GM10266 (cell line): Measurements from ENCODE around the gene MSH3.

Experiments
- DNase-seq: peaks from one replicate; pipeline ENCODE4 v3.0.0; 2012; ENCODE audit errors: extremely low spot score
- TF ChIP-seq, protein P1 (sequence below): IDR thresholded peaks from 2 replicates; pipeline ENCODE4 v1.5.1; 2012; ENCODE audit warnings: mild to moderate bottlenecking, low read depth; ENCODE audit not compliant: control insufficient read depth, insufficient read depth; ENCODE audit errors: missing control alignments

The MSH3 gene

DNA sequence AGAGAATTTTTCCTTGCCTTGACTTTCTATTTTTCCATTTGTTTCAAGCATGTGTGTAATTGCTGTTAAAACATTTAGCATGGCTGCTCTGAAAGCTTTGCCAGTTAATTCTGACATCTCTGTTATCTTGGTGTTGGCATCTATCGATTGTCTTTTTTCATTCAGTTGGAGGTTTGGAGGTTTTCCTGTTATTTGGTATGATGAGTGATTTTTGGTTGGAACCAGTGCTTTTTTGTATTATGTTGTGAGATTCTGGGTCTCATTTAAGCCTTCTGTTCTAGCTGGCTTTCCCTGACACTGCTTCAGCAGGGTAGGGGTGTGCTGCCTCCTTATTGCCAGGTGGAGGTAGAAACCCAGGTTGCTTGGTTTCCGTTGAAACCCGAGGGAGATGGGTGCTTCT is 41.2 kb downstream of the MSH3 start:
- no peak for DNase-seq
- TF ChIP-seq, protein P1, sequence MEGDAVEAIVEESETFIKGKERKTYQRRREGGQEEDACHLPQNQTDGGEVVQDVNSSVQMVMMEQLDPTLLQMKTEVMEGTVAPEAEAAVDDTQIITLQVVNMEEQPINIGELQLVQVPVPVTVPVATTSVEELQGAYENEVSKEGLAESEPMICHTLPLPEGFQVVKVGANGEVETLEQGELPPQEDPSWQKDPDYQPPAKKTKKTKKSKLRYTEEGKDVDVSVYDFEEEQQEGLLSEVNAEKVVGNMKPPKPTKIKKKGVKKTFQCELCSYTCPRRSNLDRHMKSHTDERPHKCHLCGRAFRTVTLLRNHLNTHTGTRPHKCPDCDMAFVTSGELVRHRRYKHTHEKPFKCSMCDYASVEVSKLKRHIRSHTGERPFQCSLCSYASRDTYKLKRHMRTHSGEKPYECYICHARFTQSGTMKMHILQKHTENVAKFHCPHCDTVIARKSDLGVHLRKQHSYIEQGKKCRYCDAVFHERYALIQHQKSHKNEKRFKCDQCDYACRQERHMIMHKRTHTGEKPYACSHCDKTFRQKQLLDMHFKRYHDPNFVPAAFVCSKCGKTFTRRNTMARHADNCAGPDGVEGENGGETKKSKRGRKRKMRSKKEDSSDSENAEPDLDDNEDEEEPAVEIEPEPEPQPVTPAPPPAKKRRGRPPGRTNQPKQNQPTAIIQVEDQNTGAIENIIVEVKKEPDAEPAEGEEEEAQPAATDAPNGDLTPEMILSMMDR, result no peak

DNA sequence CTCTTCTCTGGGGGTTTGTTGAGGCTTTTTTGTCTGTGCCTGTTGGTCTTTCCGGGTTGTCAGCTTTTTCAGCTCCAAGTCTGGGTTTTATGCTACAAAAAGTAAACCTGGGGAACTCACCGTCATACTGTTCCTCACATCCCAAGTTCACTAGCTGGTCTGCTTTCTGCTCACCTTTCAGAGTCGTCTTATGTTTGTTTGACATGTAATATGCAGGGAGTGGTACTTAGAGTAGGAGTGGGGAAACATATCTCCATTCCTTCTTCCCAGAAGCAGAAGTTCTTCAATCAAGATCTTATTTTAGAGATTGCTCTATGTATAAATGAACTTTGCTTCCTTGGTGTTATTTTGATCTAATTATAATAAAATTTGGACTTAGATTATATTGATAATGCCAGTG is 42.0 kb downstream of the MSH3 start:
- no peak for DNase-seq

DNA sequence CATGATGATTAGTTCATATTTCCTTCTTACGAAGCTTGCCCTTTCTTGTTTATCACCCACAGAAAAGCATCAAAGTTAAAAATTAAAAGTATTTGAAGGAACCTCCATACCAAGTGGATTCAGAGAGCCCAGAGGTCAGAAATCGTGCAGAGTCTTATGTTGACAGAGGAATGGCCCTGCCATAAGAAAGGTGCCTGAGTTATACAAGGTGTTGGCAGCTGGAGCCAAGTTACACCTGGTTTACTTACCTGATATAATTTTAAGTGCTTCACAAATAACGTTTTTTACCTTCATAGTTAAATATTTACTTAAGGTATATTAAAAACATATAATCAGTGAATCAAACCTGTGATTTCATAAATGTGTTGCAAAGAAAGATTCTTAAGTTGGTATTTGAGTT is 42.6 kb downstream of the MSH3 start:
- no peak for DNase-seq
- TF ChIP-seq, protein P1, result no peak

More for the DNA sequence above, 42.0 kb downstream of the MSH3 start:
- TF ChIP-seq, protein P1, result no peak

DNA sequence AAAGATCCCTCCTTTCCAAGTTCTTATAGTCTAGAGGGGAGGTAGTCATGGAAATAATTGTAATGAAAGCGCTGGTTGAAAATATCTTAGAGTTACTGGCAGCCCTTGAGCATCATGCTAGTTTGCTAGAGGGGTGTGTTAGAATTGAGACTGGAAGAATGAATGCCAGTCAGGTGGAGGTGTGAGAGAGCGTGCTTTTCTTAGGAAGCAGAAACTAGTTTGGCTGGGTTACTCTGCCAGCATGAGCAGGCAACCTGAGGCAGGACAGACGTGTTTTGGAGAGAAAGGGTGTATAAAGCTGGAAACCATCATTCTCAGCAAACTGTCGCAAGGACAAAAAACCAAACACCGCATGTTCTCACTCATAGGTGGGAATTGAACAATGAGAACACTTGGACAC is 43.9 kb downstream of the MSH3 start:
- TF ChIP-seq, protein P1, result no peak
- no peak for DNase-seq

DNA sequence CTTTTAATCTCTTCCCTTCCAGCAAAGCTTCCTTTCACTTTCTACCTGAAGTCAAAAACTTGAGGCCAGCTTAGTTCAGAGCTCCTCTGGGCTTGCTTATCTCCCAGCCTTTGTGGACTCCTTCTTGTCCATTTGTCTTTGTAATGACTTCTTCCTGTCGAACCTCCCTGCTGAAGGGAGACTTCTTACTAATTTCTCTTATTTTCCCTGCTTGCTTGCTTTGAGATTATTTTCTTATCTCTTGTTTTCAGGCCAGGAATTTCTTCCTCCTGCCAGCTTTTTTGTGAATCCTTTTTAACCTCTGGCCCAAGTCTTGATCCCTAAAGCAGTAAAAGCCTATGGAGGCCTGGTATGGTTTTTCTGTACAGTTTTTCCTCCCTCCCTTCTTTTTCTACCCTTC is 47.1 kb downstream of the MSH3 start:
- TF ChIP-seq, protein P1, result no peak
- no peak for DNase-seq

DNA sequence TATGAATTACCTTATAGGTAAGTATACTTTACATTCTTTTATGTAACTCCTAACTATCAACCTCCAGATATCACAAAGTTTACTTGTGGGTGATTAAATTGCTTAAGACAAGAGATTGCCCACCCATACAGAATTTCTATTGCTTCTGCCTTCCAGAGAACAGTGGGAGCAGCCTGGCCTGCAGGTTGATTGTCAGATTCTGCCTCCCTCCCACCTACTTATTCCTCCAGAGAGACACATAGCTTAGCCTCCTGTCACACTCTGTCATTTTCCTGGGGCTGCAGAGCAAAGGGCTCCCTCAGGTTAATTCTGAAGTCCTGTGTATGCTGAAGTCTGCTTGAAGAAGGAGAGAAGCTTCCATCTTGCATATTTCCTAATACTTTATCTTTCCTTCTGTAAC is 48.8 kb downstream of the MSH3 start:
- TF ChIP-seq, protein P1, result no peak
- no peak for DNase-seq

DNA sequence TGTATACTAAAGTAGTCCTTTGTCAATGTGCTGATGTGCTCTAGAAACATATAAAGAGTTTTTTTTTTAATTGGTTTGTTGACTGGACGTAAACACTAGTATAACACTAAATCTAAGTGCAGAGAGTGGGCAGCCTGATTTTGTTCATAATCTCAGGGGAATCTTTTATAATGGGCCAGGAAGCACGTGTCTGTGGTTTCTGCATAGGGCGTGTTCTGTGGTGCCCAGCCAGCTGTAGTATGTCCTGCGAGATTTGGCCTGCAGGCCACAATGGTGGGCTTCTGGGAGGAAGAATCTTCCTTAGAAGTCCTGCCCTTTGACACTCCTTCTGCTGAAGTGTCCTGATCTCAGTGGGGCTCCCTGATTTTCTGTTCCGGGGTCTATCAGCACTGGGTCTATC is 49.3 kb downstream of the MSH3 start:
- TF ChIP-seq, protein P1, result no peak
- no peak for DNase-seq

DNA sequence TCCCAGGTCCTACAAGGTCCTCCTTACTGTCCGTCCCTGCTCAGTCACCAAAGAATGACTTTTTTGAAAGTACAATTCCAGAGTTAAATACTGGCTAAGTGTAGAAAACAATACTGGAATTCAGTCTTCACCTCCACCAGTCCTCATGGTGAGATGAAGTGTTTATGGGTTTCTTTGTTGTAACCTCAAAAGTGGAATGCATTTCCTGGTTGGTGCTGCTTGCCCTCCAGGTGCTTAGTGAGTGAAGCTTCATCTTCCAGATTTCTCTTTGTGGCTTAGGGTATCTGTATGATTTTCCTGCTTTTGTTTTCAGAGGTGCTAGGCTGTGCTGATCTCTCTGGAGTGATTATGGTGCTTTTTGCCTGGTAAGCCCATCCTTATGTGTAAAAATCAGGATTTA is 49.8 kb downstream of the MSH3 start:
- DNase-seq, result no peak
- TF ChIP-seq, protein P1, result no peak
